Lower lobe of right lung (tissue), 2 donors: ENCODE results near the gene MYLK. TPM values are rescaled to one million over a fixed set of nuclear protein-coding genes. Genes with fewer than 3 reads are reported as not detected.

Experiments used
- ATAC-seq, 2 donors: fragments of 200-7000 bp; cut with Tn5 transposase; one replicate each; pipeline ENCODE4 v1.9.1; 2020 to 2022; ENCODE audit warnings: mild to moderate bottlenecking in 2 of 2, moderate library complexity in 2 of 2
- DNase-seq: peaks from one replicate; pipeline ENCODE4 v3.0.0-alpha.2; 2020
- H3K27ac ChIP-seq: fragments of 200-600 bp; one replicate; pipeline ENCODE4 v1.8.0; 2022
- H3K27me3 ChIP-seq: fragments of 200-600 bp; one replicate; pipeline ENCODE4 v1.8.0; 2022; ENCODE audit warnings: low read depth
- H3K36me3 ChIP-seq: fragments of 200-600 bp; one replicate; pipeline ENCODE4 v1.8.0; 2022; ENCODE audit warnings: mild to moderate bottlenecking
- H3K4me1 ChIP-seq: fragments of 200-600 bp; one replicate; pipeline ENCODE4 v1.8.0; 2022
- H3K4me3 ChIP-seq: fragments of 200-600 bp; one replicate; pipeline ENCODE4 v1.8.0; 2022; ENCODE audit warnings: mild to moderate bottlenecking
- H3K9me3 ChIP-seq: fragments of 200-600 bp; one replicate; pipeline ENCODE4 v1.8.0; 2022
- CTCF ChIP-seq: fragments of 200-600 bp; IDR thresholded peaks from one replicate; pipeline ENCODE4 v1.8.0; 2022; ENCODE audit warnings: antibody characterized with exemption, mild to moderate bottlenecking
- intact Hi-C: fragments of 100-400 bp; cut with DNase I; formaldehyde crosslinking; loops from one replicate; pipeline ENCODE4 v1.11.0; 2022
- total RNA-seq: library from RNA; stranded (reverse); fragmentation: NEBNext Ultra II Directional; extraction: Animal tissue kit (Norgen Biotek cat#: 25700); gene quantifications from one replicate; pipeline ENCODE4 v1.2.1, GENCODE V29; 2021
- donor health status: DM: no; HTN: yes; CAD: no; lungs with severe emphysema.

The MYLK gene
- total RNA-seq, 1 donor from 2014 or later = 156 TPM

GRCh38 chr3:123626881-123627280, 257.3 kb downstream of the MYLK start:
- Histone ChIP-seq H3K27ac (no peak overlapping the region), H3K4me3 (no peak overlapping the region), H3K27me3 (no peaks in the 10 kb centered on the region), H3K4me1 (no peaks in the 10 kb centered on the region), H3K36me3 (peaks cover 81% of the 10 kb centered on the region), H3K9me3 (no peaks in the 10 kb centered on the region)
- ATAC-seq = no peak
- intact Hi-C loops = no loop called here
- no peak for DNase-seq
- TF ChIP-seq CTCF = no peak

- no peak for TF ChIP-seq CTCF
Observed at GRCh38 chr3:123624302-123624701, 259.8 kb downstream of the MYLK start.

GRCh38 chr3:123623346-123623880, 260.7 kb downstream of the MYLK start:
- Histone ChIP-seq H3K36me3 (peaks cover 61% of the 10 kb centered on the region), H3K9me3 (no peaks in the 10 kb centered on the region), H3K4me3 (no peak overlapping the region), H3K27me3 (no peaks in the 10 kb centered on the region), H3K4me1 (peaks cover 14% of the 10 kb centered on the region), H3K27ac (no peak overlapping the region)
- TF ChIP-seq CTCF = no peak
- no peak for ATAC-seq
- DNase-seq = no peak
- intact Hi-C loops = no loop called here

More at GRCh38 chr3:123624302-123624701, 259.8 kb downstream of the MYLK start:
- intact Hi-C loops = no loop called here
- H3K27ac ChIP-seq = no peak overlapping the region
- ATAC-seq = no peak
- no peaks in the 10 kb centered on the region for H3K9me3 ChIP-seq
- H3K27me3 ChIP-seq = no peaks in the 10 kb centered on the region
- peaks cover 6% of the 10 kb centered on the region for H3K4me1 ChIP-seq
- DNase-seq = no peak
- H3K4me3 ChIP-seq = no peak overlapping the region
- H3K36me3 ChIP-seq = peaks cover 69% of the 10 kb centered on the region

- Histone ChIP-seq H3K4me1 (peaks cover 21% of the 10 kb centered on the region), H3K9me3 (no peaks in the 10 kb centered on the region), H3K27ac (no peak overlapping the region), H3K36me3 (peaks cover 64% of the 10 kb centered on the region), H3K27me3 (no peaks in the 10 kb centered on the region), H3K4me3 (no peak overlapping the region)
- TF ChIP-seq CTCF = no peak
- intact Hi-C loops = no loop called here
- DNase-seq = no peak
- no peak for ATAC-seq
Observed at GRCh38 chr3:123622766-123623165, 261.4 kb downstream of the MYLK start.

- Histone ChIP-seq H3K36me3 (peaks cover 58% of the 10 kb centered on the region), H3K27ac (no peak overlapping the region)
Observed at GRCh38 chr3:123621850-123622189, 262.3 kb downstream of the MYLK start.

More at GRCh38 chr3:123621850-123622189, 262.3 kb downstream of the MYLK start:
- ATAC-seq (no peak), DNase-seq (no peak)
- H3K4me1 ChIP-seq = peaks cover 26% of the 10 kb centered on the region
- no peak overlapping the region for H3K4me3 ChIP-seq
- H3K27me3 ChIP-seq = no peaks in the 10 kb centered on the region
- no peaks in the 10 kb centered on the region for H3K9me3 ChIP-seq
- TF ChIP-seq CTCF = no peak
- intact Hi-C loops = no loop called here
